ENCODE measurements around the gene CDKN2AIPNL.

DNA sequence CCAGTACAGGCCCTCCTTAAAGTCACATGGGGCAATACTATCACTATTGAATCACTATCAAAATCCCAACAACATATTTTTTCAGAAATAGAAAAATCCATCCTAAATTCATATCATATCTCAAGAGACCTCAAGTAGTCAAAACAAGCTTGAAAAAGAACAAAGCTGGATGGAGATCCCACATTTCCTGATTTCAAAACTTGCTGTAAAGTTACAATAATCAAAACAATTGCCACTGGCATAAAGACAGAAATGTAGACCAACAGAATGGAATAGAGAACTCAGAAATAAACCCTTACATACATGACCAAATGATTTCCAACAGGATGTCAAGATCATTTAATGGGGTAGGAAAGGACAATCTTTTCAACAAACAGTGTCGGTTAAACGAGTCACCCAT lies 41.3 kb upstream of the CDKN2AIPNL start:
- TF ChIP-seq, protein P1, sequence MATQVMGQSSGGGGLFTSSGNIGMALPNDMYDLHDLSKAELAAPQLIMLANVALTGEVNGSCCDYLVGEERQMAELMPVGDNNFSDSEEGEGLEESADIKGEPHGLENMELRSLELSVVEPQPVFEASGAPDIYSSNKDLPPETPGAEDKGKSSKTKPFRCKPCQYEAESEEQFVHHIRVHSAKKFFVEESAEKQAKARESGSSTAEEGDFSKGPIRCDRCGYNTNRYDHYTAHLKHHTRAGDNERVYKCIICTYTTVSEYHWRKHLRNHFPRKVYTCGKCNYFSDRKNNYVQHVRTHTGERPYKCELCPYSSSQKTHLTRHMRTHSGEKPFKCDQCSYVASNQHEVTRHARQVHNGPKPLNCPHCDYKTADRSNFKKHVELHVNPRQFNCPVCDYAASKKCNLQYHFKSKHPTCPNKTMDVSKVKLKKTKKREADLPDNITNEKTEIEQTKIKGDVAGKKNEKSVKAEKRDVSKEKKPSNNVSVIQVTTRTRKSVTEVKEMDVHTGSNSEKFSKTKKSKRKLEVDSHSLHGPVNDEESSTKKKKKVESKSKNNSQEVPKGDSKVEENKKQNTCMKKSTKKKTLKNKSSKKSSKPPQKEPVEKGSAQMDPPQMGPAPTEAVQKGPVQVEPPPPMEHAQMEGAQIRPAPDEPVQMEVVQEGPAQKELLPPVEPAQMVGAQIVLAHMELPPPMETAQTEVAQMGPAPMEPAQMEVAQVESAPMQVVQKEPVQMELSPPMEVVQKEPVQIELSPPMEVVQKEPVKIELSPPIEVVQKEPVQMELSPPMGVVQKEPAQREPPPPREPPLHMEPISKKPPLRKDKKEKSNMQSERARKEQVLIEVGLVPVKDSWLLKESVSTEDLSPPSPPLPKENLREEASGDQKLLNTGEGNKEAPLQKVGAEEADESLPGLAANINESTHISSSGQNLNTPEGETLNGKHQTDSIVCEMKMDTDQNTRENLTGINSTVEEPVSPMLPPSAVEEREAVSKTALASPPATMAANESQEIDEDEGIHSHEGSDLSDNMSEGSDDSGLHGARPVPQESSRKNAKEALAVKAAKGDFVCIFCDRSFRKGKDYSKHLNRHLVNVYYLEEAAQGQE (tag by site-specific recombination; IDR thresholded peaks at IDR 0.05) = no peak
- TF ChIP-seq ZNF426 (tag by site-specific recombination; IDR thresholded peaks at IDR 0.05) (no peak), ZNF830 (tag by site-specific recombination; IDR thresholded peaks at IDR 0.05; ENCODE audit: low read depth) (no peak), BCL11A (tag by site-specific recombination; IDR thresholded peaks at IDR 0.05; ENCODE audit: low read depth) (no peak)
- TF ChIP-seq, protein P2, sequence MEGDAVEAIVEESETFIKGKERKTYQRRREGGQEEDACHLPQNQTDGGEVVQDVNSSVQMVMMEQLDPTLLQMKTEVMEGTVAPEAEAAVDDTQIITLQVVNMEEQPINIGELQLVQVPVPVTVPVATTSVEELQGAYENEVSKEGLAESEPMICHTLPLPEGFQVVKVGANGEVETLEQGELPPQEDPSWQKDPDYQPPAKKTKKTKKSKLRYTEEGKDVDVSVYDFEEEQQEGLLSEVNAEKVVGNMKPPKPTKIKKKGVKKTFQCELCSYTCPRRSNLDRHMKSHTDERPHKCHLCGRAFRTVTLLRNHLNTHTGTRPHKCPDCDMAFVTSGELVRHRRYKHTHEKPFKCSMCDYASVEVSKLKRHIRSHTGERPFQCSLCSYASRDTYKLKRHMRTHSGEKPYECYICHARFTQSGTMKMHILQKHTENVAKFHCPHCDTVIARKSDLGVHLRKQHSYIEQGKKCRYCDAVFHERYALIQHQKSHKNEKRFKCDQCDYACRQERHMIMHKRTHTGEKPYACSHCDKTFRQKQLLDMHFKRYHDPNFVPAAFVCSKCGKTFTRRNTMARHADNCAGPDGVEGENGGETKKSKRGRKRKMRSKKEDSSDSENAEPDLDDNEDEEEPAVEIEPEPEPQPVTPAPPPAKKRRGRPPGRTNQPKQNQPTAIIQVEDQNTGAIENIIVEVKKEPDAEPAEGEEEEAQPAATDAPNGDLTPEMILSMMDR (tag by site-specific recombination; IDR thresholded peaks at IDR 0.05) = no peak

Data from HEK293 (cell line).